Panc1 (cell line): ENCODE data around the gene EFCC1.

ENCODE experiments used
- TF ChIP-seq, protein P1 (sequence below), 2 experiments: IDR thresholded peaks; 2 replicates each; pipeline ENCODE4 v1.6.1; 2011 to 2012; ENCODE audit warnings: low read depth in 2 of 2, control low read depth in 1 of 2, low read length in 1 of 2, mild to moderate bottlenecking in 1 of 2, moderate library complexity in 1 of 2; ENCODE audit not compliant: insufficient read depth in 1 of 2
- TF ChIP-seq, protein P2 (sequence below): fragments of 450-650 bp; IDR thresholded peaks from 2 replicates; pipeline ENCODE4 v1.5.1; 2017; ENCODE audit warnings: mild to moderate bottlenecking

DNA sequence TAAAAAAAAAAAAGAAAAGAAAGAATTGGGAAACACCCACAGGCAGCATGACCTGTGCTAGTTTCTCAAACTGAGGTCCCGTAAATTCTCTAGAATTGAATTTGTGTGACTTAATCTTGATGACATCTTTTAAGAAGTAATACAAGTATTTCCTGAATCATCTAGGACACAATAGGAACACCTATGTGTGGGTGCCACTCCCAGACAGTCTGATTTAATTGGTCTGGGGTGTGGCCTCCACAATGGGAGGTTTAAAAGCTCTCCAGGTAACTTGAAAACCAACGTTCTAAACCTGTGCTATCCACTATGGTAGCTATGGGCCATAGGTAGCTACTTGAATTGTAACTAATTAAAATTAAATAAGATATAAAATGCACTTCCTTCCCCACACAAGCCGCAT, 35.3 kb upstream of the EFCC1 start:
- TF ChIP-seq, protein P1, sequence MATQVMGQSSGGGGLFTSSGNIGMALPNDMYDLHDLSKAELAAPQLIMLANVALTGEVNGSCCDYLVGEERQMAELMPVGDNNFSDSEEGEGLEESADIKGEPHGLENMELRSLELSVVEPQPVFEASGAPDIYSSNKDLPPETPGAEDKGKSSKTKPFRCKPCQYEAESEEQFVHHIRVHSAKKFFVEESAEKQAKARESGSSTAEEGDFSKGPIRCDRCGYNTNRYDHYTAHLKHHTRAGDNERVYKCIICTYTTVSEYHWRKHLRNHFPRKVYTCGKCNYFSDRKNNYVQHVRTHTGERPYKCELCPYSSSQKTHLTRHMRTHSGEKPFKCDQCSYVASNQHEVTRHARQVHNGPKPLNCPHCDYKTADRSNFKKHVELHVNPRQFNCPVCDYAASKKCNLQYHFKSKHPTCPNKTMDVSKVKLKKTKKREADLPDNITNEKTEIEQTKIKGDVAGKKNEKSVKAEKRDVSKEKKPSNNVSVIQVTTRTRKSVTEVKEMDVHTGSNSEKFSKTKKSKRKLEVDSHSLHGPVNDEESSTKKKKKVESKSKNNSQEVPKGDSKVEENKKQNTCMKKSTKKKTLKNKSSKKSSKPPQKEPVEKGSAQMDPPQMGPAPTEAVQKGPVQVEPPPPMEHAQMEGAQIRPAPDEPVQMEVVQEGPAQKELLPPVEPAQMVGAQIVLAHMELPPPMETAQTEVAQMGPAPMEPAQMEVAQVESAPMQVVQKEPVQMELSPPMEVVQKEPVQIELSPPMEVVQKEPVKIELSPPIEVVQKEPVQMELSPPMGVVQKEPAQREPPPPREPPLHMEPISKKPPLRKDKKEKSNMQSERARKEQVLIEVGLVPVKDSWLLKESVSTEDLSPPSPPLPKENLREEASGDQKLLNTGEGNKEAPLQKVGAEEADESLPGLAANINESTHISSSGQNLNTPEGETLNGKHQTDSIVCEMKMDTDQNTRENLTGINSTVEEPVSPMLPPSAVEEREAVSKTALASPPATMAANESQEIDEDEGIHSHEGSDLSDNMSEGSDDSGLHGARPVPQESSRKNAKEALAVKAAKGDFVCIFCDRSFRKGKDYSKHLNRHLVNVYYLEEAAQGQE (IDR thresholded peaks at IDR 0.05; ENCODE audit: insufficient read depth in 1 of 2, low read depth in 2 of 2, low read length in 1 of 2) = no peak
- TF ChIP-seq, protein P2, sequence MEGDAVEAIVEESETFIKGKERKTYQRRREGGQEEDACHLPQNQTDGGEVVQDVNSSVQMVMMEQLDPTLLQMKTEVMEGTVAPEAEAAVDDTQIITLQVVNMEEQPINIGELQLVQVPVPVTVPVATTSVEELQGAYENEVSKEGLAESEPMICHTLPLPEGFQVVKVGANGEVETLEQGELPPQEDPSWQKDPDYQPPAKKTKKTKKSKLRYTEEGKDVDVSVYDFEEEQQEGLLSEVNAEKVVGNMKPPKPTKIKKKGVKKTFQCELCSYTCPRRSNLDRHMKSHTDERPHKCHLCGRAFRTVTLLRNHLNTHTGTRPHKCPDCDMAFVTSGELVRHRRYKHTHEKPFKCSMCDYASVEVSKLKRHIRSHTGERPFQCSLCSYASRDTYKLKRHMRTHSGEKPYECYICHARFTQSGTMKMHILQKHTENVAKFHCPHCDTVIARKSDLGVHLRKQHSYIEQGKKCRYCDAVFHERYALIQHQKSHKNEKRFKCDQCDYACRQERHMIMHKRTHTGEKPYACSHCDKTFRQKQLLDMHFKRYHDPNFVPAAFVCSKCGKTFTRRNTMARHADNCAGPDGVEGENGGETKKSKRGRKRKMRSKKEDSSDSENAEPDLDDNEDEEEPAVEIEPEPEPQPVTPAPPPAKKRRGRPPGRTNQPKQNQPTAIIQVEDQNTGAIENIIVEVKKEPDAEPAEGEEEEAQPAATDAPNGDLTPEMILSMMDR = no peak
